ENCODE measurements around the gene PTPRE. TPM values are rescaled to one million over a fixed set of nuclear protein-coding genes. Genes with fewer than 3 reads are reported as not detected.

The PTPRE gene
- total RNA-seq, 1 experiment from 2014 or later: 2.8 TPM

GRCh38 chr10:128044186-128044585 is 137.3 kb downstream of the PTPRE start:
- in situ Hi-C loops (cut with HindIII; ENCODE audit: low pct_unique_long_range_greater_than_20kb, low sequenced_read_pairs): no loop called here
- no peak for DNase-seq (ENCODE audit: low read depth)

GRCh38 chr10:128044961-128045832 is 138.3 kb downstream of the PTPRE start:
- DNase-seq (ENCODE audit: low read depth): no peak
- in situ Hi-C loops (cut with HindIII; ENCODE audit: low pct_unique_long_range_greater_than_20kb, low sequenced_read_pairs): no loop called here

GRCh38 chr10:128045833-128046120 is 138.9 kb downstream of the PTPRE start:
- DNase-seq (ENCODE audit: low read depth): no peak
- in situ Hi-C loops (cut with HindIII; ENCODE audit: low pct_unique_long_range_greater_than_20kb, low sequenced_read_pairs): no loop called here

- in situ Hi-C loops (cut with HindIII; ENCODE audit: low pct_unique_long_range_greater_than_20kb, low sequenced_read_pairs): no loop called here
- DNase-seq (ENCODE audit: low read depth): no peak
Observed at GRCh38 chr10:128046156-128046952, 139.5 kb downstream of the PTPRE start.

GRCh38 chr10:128046953-128047290 is 140.0 kb downstream of the PTPRE start:
- DNase-seq (ENCODE audit: low read depth): no peak
- in situ Hi-C loops (cut with HindIII; ENCODE audit: low pct_unique_long_range_greater_than_20kb, low sequenced_read_pairs): no loop called here

- DNase-seq (ENCODE audit: low read depth): peak; percentile 87
- in situ Hi-C loops (cut with HindIII; ENCODE audit: low pct_unique_long_range_greater_than_20kb, low sequenced_read_pairs): no loop called here
Observed at GRCh38 chr10:128047351-128047750, 140.4 kb downstream of the PTPRE start.

- no peak for DNase-seq (ENCODE audit: low read depth)
- in situ Hi-C loops (cut with HindIII; ENCODE audit: low pct_unique_long_range_greater_than_20kb, low sequenced_read_pairs): no loop called here
Observed at GRCh38 chr10:128047991-128048818, 141.3 kb downstream of the PTPRE start.

- DNase-seq (ENCODE audit: low read depth): no peak
- in situ Hi-C loops (cut with HindIII; ENCODE audit: low pct_unique_long_range_greater_than_20kb, low sequenced_read_pairs): no loop called here
Observed at GRCh38 chr10:128048819-128049210, 141.9 kb downstream of the PTPRE start.

GRCh38 chr10:128049226-128050120 is 142.6 kb downstream of the PTPRE start:
- in situ Hi-C loops (cut with HindIII; ENCODE audit: low pct_unique_long_range_greater_than_20kb, low sequenced_read_pairs): no loop called here
- no peak for DNase-seq (ENCODE audit: low read depth)

- no peak for DNase-seq (ENCODE audit: low read depth)
- in situ Hi-C loops (cut with HindIII; ENCODE audit: low pct_unique_long_range_greater_than_20kb, low sequenced_read_pairs): no loop called here
Observed at GRCh38 chr10:128050121-128050516, 143.2 kb downstream of the PTPRE start.

GRCh38 chr10:128050936-128051335 is 144.0 kb downstream of the PTPRE start:
- in situ Hi-C loops (cut with HindIII; ENCODE audit: low pct_unique_long_range_greater_than_20kb, low sequenced_read_pairs): no loop called here
- no peak for DNase-seq (ENCODE audit: low read depth)

- in situ Hi-C loops (cut with HindIII; ENCODE audit: low pct_unique_long_range_greater_than_20kb, low sequenced_read_pairs): no loop called here
- no peak for DNase-seq (ENCODE audit: low read depth)
Observed at GRCh38 chr10:128051548-128051947, 144.6 kb downstream of the PTPRE start.

- no peak for DNase-seq (ENCODE audit: low read depth)
- in situ Hi-C loops (cut with HindIII; ENCODE audit: low pct_unique_long_range_greater_than_20kb, low sequenced_read_pairs): no loop called here
Observed at GRCh38 chr10:128052696-128053095, 145.8 kb downstream of the PTPRE start.

GRCh38 chr10:128053356-128053755 is 146.5 kb downstream of the PTPRE start:
- in situ Hi-C loops (cut with HindIII; ENCODE audit: low pct_unique_long_range_greater_than_20kb, low sequenced_read_pairs): no loop called here
- DNase-seq (ENCODE audit: low read depth): no peak

- no peak for DNase-seq (ENCODE audit: low read depth)
- in situ Hi-C loops (cut with HindIII; ENCODE audit: low pct_unique_long_range_greater_than_20kb, low sequenced_read_pairs): no loop called here
Observed at GRCh38 chr10:128054163-128054970, 147.5 kb downstream of the PTPRE start.

GRCh38 chr10:128055061-128055868 is 148.4 kb downstream of the PTPRE start:
- DNase-seq (ENCODE audit: low read depth): no peak
- in situ Hi-C loops (cut with HindIII; ENCODE audit: low pct_unique_long_range_greater_than_20kb, low sequenced_read_pairs): no loop called here
